ENCODE data around the gene UBXN10. TPM values are rescaled to one million over a fixed set of nuclear protein-coding genes. Genes with fewer than 3 reads are reported as not detected.

The UBXN10 gene
- total and polyA plus RNA-seq, 8 donors, result 1.8 to 6.4 (median 4.6) TPM

DNA sequence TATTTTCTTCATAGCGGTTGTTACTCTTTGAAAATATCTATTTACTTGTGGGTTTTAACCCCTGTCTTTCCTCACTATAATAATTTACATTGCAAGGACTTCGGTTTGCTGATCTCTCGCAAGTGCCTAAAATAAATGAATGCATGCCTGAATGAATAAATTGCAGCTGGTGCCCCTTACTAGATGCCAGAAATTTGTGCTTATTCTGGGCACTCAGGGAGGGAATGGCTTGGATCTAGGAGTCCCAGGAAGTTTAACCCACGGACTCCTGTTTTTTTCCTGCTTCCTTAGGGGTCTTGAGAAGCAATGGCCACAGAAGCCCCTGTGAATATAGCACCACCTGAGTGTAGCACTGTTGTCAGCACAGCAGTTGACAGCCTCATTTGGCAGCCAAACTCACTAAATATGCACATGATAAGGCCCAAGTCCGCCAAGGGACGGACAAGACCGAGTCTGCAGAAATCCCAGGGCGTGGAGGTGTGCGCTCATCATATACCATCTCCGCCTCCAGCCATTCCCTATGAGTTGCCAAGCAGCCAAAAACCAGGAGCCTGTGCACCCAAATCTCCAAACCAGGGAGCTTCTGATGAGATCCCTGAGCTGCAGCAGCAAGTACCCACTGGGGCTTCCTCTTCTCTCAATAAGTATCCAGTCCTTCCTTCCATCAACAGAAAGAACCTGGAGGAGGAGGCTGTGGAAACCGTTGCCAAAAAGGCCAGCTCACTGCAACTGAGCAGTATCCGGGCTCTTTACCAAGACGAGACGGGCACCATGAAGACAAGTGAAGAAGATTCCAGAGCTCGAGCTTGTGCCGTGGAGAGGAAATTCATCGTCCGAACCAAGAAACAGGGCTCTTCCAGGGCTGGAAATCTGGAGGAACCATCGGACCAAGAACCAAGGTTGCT, 4.6 kb downstream of the UBXN10 start:
- Histone ChIP-seq H3K4me3 (no peak overlapping the region), H3K27me3 (peaks cover 0 to 31% of the 10 kb centered on the region in 2 donors), H3K27ac (no peak overlapping the region), H3K36me3 (no peaks in the 10 kb centered on the region), H3K9me3 (no peaks in the 10 kb centered on the region), H3K4me1 (peaks cover 13 to 30% of the 10 kb centered on the region in 2 donors)
- ATAC-seq, result no peak
- intact Hi-C loops (cut with DNase I), result no loop called here
- DNase-seq, result no peak
- TF ChIP-seq, protein P1, sequence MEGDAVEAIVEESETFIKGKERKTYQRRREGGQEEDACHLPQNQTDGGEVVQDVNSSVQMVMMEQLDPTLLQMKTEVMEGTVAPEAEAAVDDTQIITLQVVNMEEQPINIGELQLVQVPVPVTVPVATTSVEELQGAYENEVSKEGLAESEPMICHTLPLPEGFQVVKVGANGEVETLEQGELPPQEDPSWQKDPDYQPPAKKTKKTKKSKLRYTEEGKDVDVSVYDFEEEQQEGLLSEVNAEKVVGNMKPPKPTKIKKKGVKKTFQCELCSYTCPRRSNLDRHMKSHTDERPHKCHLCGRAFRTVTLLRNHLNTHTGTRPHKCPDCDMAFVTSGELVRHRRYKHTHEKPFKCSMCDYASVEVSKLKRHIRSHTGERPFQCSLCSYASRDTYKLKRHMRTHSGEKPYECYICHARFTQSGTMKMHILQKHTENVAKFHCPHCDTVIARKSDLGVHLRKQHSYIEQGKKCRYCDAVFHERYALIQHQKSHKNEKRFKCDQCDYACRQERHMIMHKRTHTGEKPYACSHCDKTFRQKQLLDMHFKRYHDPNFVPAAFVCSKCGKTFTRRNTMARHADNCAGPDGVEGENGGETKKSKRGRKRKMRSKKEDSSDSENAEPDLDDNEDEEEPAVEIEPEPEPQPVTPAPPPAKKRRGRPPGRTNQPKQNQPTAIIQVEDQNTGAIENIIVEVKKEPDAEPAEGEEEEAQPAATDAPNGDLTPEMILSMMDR (IDR thresholded peaks at IDR 0.05), result no peak

DNA sequence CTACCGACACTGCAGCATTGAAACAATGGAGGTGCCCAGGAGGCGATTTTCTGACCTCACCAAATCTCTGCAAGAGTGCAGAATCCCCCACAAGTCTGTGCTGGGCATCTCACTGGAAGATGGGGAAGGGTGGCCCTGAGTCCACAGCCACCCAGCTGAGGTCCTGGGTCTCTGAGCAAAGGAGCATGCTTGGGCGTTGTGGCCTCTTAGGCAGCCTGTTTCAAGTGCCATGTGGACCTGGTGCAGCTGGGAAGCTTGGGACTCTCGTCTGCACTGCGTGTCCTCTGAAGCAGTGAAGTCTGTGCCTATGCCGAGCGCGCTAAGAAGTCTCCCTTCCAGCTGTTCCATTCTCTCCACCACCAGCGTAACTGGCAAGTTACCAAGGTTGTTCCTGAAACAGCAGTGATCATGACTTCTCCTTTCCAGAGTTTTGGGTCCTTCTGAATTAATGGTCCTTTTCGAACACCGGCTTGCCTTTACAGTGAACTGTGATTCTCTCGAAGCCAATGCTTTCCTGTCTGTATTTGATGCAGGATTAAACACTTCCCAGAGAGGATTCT, 5.5 kb downstream of the UBXN10 start:
- Histone ChIP-seq H3K36me3 (no peaks in the 10 kb centered on the region), H3K27ac (no peak overlapping the region), H3K9me3 (no peaks in the 10 kb centered on the region), H3K4me3 (no peak overlapping the region), H3K27me3 (peaks cover 0 to 23% of the 10 kb centered on the region in 2 donors), H3K4me1 (peaks cover 13 to 22% of the 10 kb centered on the region in 2 donors)
- TF ChIP-seq, protein P1 (IDR thresholded peaks at IDR 0.05), result no peak
- intact Hi-C loops (cut with DNase I), result no loop called here
- DNase-seq (no peak), ATAC-seq (no peak)

DNA sequence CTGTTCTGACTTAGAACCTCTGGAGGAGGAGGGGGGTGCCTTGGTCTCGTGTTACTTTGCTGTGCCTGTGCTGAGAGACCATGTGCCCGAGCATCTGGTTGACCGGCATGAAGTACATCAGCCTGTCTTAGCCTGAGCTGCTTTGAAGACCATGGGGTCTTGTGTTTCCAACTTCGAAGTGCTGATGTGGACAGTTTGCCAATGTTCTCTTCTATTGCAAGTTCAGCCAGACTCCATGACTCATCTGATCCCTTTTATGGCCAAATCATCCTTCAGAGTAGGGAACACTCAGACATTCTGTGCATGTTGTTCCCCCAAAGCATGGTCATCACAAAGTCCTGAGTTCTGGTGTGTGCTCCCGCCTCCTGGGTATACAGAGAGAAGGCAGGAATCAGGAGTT, 6.5 kb downstream of the UBXN10 start:
- TF ChIP-seq, protein P1 (IDR thresholded peaks at IDR 0.05), result no peak

DNA sequence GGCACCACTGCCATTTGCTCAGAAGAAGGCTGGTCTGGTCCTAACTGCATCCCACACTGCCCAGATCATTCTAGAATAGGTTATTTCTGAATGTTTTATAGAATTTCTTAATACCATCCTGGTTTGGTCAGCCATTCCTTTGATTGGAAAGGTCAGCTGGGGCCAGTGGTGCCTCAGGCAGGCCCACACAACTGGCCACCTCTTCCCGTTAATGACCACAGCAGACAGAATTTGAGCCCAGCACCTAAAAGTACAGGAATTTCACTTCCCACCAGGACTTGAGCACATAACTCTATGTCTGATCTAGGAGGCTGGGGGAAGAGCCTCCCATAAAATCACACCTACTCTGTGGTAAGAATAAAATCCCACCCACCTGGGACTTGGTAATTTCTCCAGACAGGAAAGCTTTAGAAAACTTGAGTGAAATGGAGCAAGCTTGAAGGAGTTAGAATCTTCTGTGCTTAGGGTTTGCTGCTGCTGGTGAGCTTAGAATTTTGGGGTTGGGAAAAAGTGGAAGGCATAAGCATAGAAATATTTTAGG, 7.0 kb downstream of the UBXN10 start:
- no peak overlapping the region for H3K4me3 ChIP-seq
- H3K27me3 ChIP-seq, result peaks cover 0 to 9% of the 10 kb centered on the region in 2 donors
- no peak overlapping the region for H3K27ac ChIP-seq
- H3K4me1 ChIP-seq, result peaks cover under 1 to 11% of the 10 kb centered on the region in 2 donors
- TF ChIP-seq, protein P1 (IDR thresholded peaks at IDR 0.05), result no peak
- no peak for DNase-seq
- H3K9me3 ChIP-seq, result no peaks in the 10 kb centered on the region
- intact Hi-C loops (cut with DNase I), result no loop called here
- no peak for ATAC-seq
- no peaks in the 10 kb centered on the region for H3K36me3 ChIP-seq

More for the DNA sequence above, 6.5 kb downstream of the UBXN10 start:
- ATAC-seq, result peak; percentile 37
- peaks cover 6 to 11% of the 10 kb centered on the region in 2 donors for H3K4me1 ChIP-seq
- H3K4me3 ChIP-seq, result no peak overlapping the region
- H3K9me3 ChIP-seq, result no peaks in the 10 kb centered on the region
- H3K36me3 ChIP-seq, result no peaks in the 10 kb centered on the region
- no peak overlapping the region for H3K27ac ChIP-seq
- DNase-seq, result no peak
- peaks cover 0 to 13% of the 10 kb centered on the region in 2 donors for H3K27me3 ChIP-seq
- intact Hi-C loops (cut with DNase I), result no loop called here

DNA sequence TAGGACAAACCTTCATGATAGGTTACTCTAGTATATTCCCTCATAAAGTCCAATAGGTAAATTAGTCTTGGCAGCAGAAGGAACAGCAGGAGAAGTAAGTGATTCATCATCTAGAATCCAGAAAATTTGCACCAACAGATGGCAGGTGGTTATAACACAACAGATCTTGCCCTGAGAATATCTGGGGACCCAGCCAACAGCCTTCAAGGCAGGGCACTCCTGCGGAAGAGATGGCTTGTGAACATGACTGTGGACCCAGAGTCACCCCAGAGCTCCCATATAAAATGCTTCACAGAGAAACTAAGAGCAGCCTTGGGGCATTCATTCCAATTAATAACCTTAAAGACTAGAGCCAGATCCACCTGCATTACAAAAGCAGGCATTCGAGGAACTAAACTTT, 8.3 kb downstream of the UBXN10 start:
- Histone ChIP-seq H3K36me3 (no peaks in the 10 kb centered on the region), H3K4me1 (peaks cover 0 to 7% of the 10 kb centered on the region in 2 donors), H3K27ac (no peak overlapping the region), H3K27me3 (peaks cover 0 to 3% of the 10 kb centered on the region in 2 donors), H3K9me3 (no peaks in the 10 kb centered on the region), H3K4me3 (no peak overlapping the region)
- TF ChIP-seq, protein P1 (IDR thresholded peaks at IDR 0.05), result no peak
- no peak for DNase-seq
- intact Hi-C loops (cut with DNase I), result no loop called here
- ATAC-seq, result no peak
